Measurements from ENCODE around the gene NMBR.

DNA sequence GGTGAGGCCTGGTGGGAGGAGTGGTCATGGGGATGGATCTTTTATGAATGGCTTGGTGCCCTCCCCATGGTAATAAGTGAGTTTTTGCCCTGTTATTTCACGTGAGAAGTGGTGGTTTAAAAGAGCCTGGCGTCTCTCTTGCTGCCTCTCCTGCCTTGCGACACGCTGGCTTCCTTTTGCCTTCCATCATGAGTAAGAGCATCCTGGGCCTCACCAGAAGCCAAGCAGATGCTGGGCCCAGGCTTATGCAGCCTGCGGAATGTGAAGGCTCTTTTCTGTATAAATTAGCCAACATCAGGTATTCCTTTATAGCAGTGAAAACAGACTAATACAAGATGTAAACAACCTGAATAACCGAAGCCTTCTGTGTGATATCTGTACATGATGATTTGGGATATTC is 27.8 kb upstream of the NMBR start:
- TF ChIP-seq, protein P1, sequence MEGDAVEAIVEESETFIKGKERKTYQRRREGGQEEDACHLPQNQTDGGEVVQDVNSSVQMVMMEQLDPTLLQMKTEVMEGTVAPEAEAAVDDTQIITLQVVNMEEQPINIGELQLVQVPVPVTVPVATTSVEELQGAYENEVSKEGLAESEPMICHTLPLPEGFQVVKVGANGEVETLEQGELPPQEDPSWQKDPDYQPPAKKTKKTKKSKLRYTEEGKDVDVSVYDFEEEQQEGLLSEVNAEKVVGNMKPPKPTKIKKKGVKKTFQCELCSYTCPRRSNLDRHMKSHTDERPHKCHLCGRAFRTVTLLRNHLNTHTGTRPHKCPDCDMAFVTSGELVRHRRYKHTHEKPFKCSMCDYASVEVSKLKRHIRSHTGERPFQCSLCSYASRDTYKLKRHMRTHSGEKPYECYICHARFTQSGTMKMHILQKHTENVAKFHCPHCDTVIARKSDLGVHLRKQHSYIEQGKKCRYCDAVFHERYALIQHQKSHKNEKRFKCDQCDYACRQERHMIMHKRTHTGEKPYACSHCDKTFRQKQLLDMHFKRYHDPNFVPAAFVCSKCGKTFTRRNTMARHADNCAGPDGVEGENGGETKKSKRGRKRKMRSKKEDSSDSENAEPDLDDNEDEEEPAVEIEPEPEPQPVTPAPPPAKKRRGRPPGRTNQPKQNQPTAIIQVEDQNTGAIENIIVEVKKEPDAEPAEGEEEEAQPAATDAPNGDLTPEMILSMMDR (IDR thresholded peaks at IDR 0.05; ENCODE audit: low read depth, low read length) = no peak
- no peak for TF ChIP-seq POLR2A (IDR thresholded peaks at IDR 0.05; ENCODE audit: extremely low read depth, insufficient read length)
- TF ChIP-seq MAX (IDR thresholded peaks at IDR 0.05; ENCODE audit: low read depth, low read length) = no peak

Measured in NB4 (cell line).